Caco-2 (cell line): ENCODE data around the gene RNF133. TPM values are rescaled to one million over a fixed set of nuclear protein-coding genes. Genes with fewer than 3 reads are reported as not detected.

ENCODE experiments used
- BruUV-seq: library from RNA; stranded (reverse); fragments of 400-500 nt; replicated peaks from 2 replicates; lab custom pipeline; 2021; lab: Mats Ljungman, UMichigan
- CTCF ChIA-PET: fragments of 300-600 bp; sonication (Branson Sonifier 250); formaldehyde crosslinking; loops from one replicate; lab custom pipeline; 2022; ENCODE audit warnings: antibody characterized with exemption; lab: Charles Lee
- POLR2A ChIA-PET: fragments of 300-600 bp; sonication (Branson Sonifier 250); formaldehyde crosslinking; loops from one replicate; lab custom pipeline; 2022; ENCODE audit warnings: antibody characterized with exemption; lab: Charles Lee
- DNase-seq, 2 experiments: peaks; one replicate each; pipeline versions ENCODE4 v3.0.0 to v3.0.0-alpha.2; 2020 to 2022
- H3K27me3 ChIP-seq: replicated peaks from 2 replicates; pipeline ENCODE4 v1.6.0; 2011; ENCODE audit warnings: low read length; ENCODE audit not compliant: control insufficient read depth, insufficient read depth
- H3K36me3 ChIP-seq: 2 replicates; pipeline ENCODE4 v1.5.1; 2011; ENCODE audit warnings: low read length; ENCODE audit not compliant: control insufficient read depth, insufficient read depth
- H3K4me1 ChIP-seq: fragments of 250-450 bp; sonication (Bioruptor Pico); 2 replicates; pipeline ENCODE4 v1.5.1; 2020; ENCODE audit warnings: mild to moderate bottlenecking
- H3K4me3 ChIP-seq: 2 replicates; pipeline ENCODE4 v1.5.1; 2011; ENCODE audit warnings: low read depth, mild to moderate bottlenecking, control low read depth, low read length
- H3K9me3 ChIP-seq: fragments of 250-450 bp; sonication (Bioruptor Pico); 2 replicates; pipeline ENCODE4 v1.5.1; 2020; ENCODE audit warnings: mild to moderate bottlenecking, moderate library complexity
- H3K27ac Mint-ChIP-seq: one replicate; pipeline ENCODE4 v1.8.0; 2022; ENCODE audit warnings: mixed read lengths; ENCODE audit not compliant: unreplicated experiment
- H3K27me3 Mint-ChIP-seq: one replicate; pipeline ENCODE4 v1.8.0; 2022; ENCODE audit warnings: mixed read lengths; ENCODE audit not compliant: insufficient read depth, unreplicated experiment
- H3K36me3 Mint-ChIP-seq: one replicate; pipeline ENCODE4 v1.8.0; 2022; ENCODE audit warnings: mild to moderate bottlenecking, mixed read lengths; ENCODE audit not compliant: insufficient read depth, unreplicated experiment
- H3K4me1 Mint-ChIP-seq: one replicate; pipeline ENCODE4 v1.8.0; 2022; ENCODE audit warnings: low read depth, mixed read lengths; ENCODE audit not compliant: unreplicated experiment
- H3K4me3 Mint-ChIP-seq: one replicate; pipeline ENCODE4 v1.8.0; 2022; ENCODE audit warnings: mild to moderate bottlenecking, moderate library complexity, mixed read lengths; ENCODE audit not compliant: unreplicated experiment
- H3K9me3 Mint-ChIP-seq: one replicate; pipeline ENCODE4 v1.8.0; 2022; ENCODE audit warnings: mixed read lengths; ENCODE audit not compliant: unreplicated experiment
- intact Hi-C: fragments of 100-400 bp; cut with micrococcal nuclease; formaldehyde crosslinking; loops from one replicate; pipeline ENCODE4 v1.10.0; 2022; ENCODE audit not compliant: unreplicated experiment
- total RNA-seq: library from RNA; stranded (reverse); gene quantifications from 2 replicates; pipeline ENCODE4 v1.2.3, GENCODE V29; 2022
- TF ChIP-seq, protein P1 (sequence below), 2 experiments: fragments of 200-600 bp in 1 of 2; IDR thresholded peaks; 1 replicate in 1 of 2; 2 replicates in 1 of 2; pipeline versions ENCODE4 v1.5.1 to v1.8.0; 2011 to 2022; ENCODE audit warnings: antibody characterized with exemption in 1 of 2, control low read depth in 1 of 2, inconsistent platforms in 1 of 2, low read depth in 1 of 2, low read length in 1 of 2, mild to moderate bottlenecking in 1 of 2, moderate library complexity in 1 of 2; ENCODE audit not compliant: insufficient read depth in 1 of 2, severe bottlenecking in 1 of 2, unreplicated experiment in 1 of 2

The RNF133 gene
- total RNA-seq, 1 experiment from 2014 or later, result not detected

DNA sequence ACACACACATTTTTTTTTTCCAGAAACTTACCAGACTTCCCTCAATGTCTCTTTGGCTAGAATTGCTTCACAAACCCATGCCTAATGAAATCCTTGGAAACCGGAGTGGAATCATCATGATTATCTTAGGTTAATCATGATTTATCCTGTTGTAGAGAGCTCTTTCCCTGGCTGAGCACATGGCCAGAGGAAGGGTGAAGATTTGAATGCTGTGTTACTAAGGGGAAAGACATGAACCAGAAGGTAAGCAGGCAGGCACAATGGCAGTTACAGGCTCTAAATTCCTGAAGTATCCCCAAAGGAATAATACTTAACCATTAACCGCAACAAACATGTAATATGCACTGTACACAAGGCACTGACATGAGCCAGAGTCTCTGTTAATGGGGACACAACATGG lies 7.9 kb upstream of the RNF133 start:
- BruUV-seq, result no TSS peak
- no peaks in the 10 kb centered on the region for H3K36me3 ChIP-seq
- Mint-ChIP-seq H3K9me3 (no peaks in the 10 kb centered on the region), H3K4me1 (no peaks in the 10 kb centered on the region), H3K27ac (no peak overlapping the region), H3K36me3 (no peaks in the 10 kb centered on the region), H3K4me3 (no peak overlapping the region), H3K27me3 (no peaks in the 10 kb centered on the region)
- TF ChIP-seq, protein P1, sequence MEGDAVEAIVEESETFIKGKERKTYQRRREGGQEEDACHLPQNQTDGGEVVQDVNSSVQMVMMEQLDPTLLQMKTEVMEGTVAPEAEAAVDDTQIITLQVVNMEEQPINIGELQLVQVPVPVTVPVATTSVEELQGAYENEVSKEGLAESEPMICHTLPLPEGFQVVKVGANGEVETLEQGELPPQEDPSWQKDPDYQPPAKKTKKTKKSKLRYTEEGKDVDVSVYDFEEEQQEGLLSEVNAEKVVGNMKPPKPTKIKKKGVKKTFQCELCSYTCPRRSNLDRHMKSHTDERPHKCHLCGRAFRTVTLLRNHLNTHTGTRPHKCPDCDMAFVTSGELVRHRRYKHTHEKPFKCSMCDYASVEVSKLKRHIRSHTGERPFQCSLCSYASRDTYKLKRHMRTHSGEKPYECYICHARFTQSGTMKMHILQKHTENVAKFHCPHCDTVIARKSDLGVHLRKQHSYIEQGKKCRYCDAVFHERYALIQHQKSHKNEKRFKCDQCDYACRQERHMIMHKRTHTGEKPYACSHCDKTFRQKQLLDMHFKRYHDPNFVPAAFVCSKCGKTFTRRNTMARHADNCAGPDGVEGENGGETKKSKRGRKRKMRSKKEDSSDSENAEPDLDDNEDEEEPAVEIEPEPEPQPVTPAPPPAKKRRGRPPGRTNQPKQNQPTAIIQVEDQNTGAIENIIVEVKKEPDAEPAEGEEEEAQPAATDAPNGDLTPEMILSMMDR (IDR thresholded peaks at IDR 0.05; ENCODE audit: insufficient read depth in 1 of 2, low read depth in 1 of 2, low read length in 1 of 2, severe bottlenecking in 1 of 2, unreplicated experiment in 1 of 2), result no peak
- H3K9me3 ChIP-seq, result no peaks in the 10 kb centered on the region
- no peak for DNase-seq
- ChIA-PET POLR2A (no interaction called here), CTCF (no interaction called here)
- no peaks in the 10 kb centered on the region for H3K27me3 ChIP-seq
- H3K4me3 ChIP-seq, result no peak overlapping the region
- intact Hi-C loops, result loop anchor here (2.0 kb wide), 1 partner anchor 60 kb away; no protein-coding TSS in a partner anchor
- H3K4me1 ChIP-seq, result no peaks in the 10 kb centered on the region

- intact Hi-C loops, result no loop called here
- CTCF ChIA-PET, result no interaction called here
- no peaks in the 10 kb centered on the region for H3K9me3 Mint-ChIP-seq
These were observed 4.1 kb upstream of the RNF133 start, which contains the start of gene RNF148 for GRCh38 chr7:122702872-122703510. RNF148 (minus strand) TSS chr7:122702922; CDS start chr7:122702750, 172 bp downstream.

GRCh38 chr7:122695816-122696215 lies 3.1 kb downstream of the RNF133 start:
- Histone ChIP-seq H3K9me3 (peaks cover 8% of the 10 kb centered on the region; the same call in 1 of the 2 replicates), H3K27me3 (no peaks in the 10 kb centered on the region), H3K4me3 (no peak overlapping the region), H3K4me1 (no peaks in the 10 kb centered on the region), H3K36me3 (no peaks in the 10 kb centered on the region)
- BruUV-seq, result no TSS peak
- H3K4me3 Mint-ChIP-seq, result no peak overlapping the region
- ChIA-PET POLR2A (no interaction called here), CTCF (no interaction called here)
- H3K9me3 Mint-ChIP-seq, result peaks cover 17% of the 10 kb centered on the region
- intact Hi-C loops, result no loop called here
- H3K27me3 Mint-ChIP-seq, result peaks cover 6% of the 10 kb centered on the region
- no peaks in the 10 kb centered on the region for H3K4me1 Mint-ChIP-seq
- H3K36me3 Mint-ChIP-seq, result no peaks in the 10 kb centered on the region
- no peak overlapping the region for H3K27ac Mint-ChIP-seq
- TF ChIP-seq, protein P1 (IDR thresholded peaks at IDR 0.05; ENCODE audit: insufficient read depth in 1 of 2, low read depth in 1 of 2, low read length in 1 of 2, severe bottlenecking in 1 of 2, unreplicated experiment in 1 of 2), result no peak
- no peak for DNase-seq

More at GRCh38 chr7:122702872-122703510, 4.1 kb upstream of the RNF133 start, which contains the start of gene RNF148:
- Histone ChIP-seq H3K4me3 (no peak within 1 kb of the TSS), H3K9me3 (no peaks in the 10 kb centered on the region), H3K27me3 (no peaks in the 10 kb centered on the region), H3K4me1 (no peaks in the 10 kb centered on the region), H3K36me3 (no peaks in the 10 kb centered on the region)
- no peaks in the 10 kb centered on the region for H3K36me3 Mint-ChIP-seq
- peaks cover 3% of the 10 kb centered on the region for H3K27me3 Mint-ChIP-seq
- BruUV-seq, result no TSS peak
- H3K4me1 Mint-ChIP-seq, result no peaks in the 10 kb centered on the region
- TF ChIP-seq, protein P1 (IDR thresholded peaks at IDR 0.05; ENCODE audit: insufficient read depth in 1 of 2, low read depth in 1 of 2, low read length in 1 of 2, severe bottlenecking in 1 of 2, unreplicated experiment in 1 of 2), result no peak
- POLR2A ChIA-PET, result no interaction called here
- no peak within 1 kb of the TSS for H3K27ac Mint-ChIP-seq
- DNase-seq, result no peak
- H3K4me3 Mint-ChIP-seq, result no peak within 1 kb of the TSS
